ENCODE data around the gene CEMIP2.

DNA sequence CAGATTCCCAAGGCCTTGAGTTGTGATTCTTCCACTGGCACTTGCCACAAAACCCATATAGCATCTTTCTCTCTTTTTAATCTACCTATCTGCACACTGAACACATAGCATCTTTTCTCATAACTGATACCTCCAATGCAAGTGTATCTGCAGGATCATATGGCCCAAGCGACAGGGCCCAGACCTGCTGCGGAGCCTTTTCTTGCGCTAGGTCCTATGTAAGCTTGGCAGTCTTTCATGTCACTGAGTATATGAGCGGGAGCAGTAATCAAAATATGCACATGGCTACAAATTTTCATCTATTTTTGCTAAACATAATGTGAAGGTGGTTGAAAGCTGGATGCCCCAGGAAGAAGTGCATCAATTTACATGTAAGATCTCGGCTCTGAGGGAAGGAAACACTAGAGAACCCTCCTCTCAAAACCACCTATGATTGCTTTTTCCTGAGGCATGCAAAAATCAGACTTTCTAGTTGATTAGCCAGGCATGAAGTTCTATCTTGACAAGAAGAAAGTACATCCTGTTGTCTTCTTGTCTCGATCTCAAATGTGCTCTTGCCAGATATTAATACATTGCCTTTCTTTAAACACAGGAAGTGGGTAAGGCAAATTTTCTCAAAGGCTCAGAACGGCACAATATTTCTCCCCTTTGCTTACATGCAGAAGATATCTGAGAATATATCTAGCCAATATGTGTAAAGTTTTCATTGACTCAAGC, 26.9 kb upstream of the CEMIP2 start:
- TF ChIP-seq, protein P1, sequence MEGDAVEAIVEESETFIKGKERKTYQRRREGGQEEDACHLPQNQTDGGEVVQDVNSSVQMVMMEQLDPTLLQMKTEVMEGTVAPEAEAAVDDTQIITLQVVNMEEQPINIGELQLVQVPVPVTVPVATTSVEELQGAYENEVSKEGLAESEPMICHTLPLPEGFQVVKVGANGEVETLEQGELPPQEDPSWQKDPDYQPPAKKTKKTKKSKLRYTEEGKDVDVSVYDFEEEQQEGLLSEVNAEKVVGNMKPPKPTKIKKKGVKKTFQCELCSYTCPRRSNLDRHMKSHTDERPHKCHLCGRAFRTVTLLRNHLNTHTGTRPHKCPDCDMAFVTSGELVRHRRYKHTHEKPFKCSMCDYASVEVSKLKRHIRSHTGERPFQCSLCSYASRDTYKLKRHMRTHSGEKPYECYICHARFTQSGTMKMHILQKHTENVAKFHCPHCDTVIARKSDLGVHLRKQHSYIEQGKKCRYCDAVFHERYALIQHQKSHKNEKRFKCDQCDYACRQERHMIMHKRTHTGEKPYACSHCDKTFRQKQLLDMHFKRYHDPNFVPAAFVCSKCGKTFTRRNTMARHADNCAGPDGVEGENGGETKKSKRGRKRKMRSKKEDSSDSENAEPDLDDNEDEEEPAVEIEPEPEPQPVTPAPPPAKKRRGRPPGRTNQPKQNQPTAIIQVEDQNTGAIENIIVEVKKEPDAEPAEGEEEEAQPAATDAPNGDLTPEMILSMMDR (IDR thresholded peaks at IDR 0.05): no peak
- TF ChIP-seq POLR2A (IDR thresholded peaks at IDR 0.05): no peak

Measured in uterus (tissue), 2 donors.